Measurements from ENCODE around the gene VSIG2. TPM values are rescaled to one million over a fixed set of nuclear protein-coding genes. Genes with fewer than 3 reads are reported as not detected.

Gene VSIG2
- total RNA-seq, 2 experiments from 2014 or later = not detected

GRCh38 chr11:124716591-124716990 lies 35.5 kb downstream of the VSIG2 start:
- H3K4me1 Mint-ChIP-seq (ENCODE audit: low read depth) = peaks cover 11% of the 10 kb centered on the region
- CTCF ChIA-PET = interaction anchor here (1.1 to 1.5 kb wide), 2 partner anchors 48 to 645 kb away, joined by 3 to 4 read pairs; no protein-coding TSS in a partner anchor
- H3K36me3 Mint-ChIP-seq (ENCODE audit: low read depth) = no peaks in the 10 kb centered on the region
- ATAC-seq (no peak), DNase-seq (no peak)
- peaks cover 60% of the 10 kb centered on the region for H3K27me3 Mint-ChIP-seq (ENCODE audit: low read depth)
- H3K9me3 Mint-ChIP-seq (ENCODE audit: insufficient read depth) = no peaks in the 10 kb centered on the region
- H3K27ac Mint-ChIP-seq = no peak overlapping the region
- POLR2A ChIA-PET = no interaction called here
- H3K4me3 Mint-ChIP-seq = no peak overlapping the region

- ChIA-PET POLR2A (no interaction called here), CTCF (no interaction called here)
- Mint-ChIP-seq H3K27me3 (ENCODE audit: low read depth) (peaks cover 23% of the 10 kb centered on the region), H3K9me3 (ENCODE audit: insufficient read depth) (no peaks in the 10 kb centered on the region), H3K36me3 (ENCODE audit: low read depth) (no peaks in the 10 kb centered on the region), H3K4me1 (ENCODE audit: low read depth) (peaks cover under 1% of the 10 kb centered on the region), H3K4me3 (no peak overlapping the region), H3K27ac (no peak overlapping the region)
- DNase-seq (no peak), ATAC-seq (no peak)
These were observed 39.7 kb downstream of the VSIG2 start for GRCh38 chr11:124712392-124712791.

GRCh38 chr11:124707829-124708228 lies 44.2 kb downstream of the VSIG2 start:
- Mint-ChIP-seq H3K4me3 (no peak overlapping the region), H3K36me3 (ENCODE audit: low read depth) (no peaks in the 10 kb centered on the region), H3K27me3 (ENCODE audit: low read depth) (peaks cover 4% of the 10 kb centered on the region), H3K4me1 (ENCODE audit: low read depth) (no peaks in the 10 kb centered on the region), H3K27ac (no peak overlapping the region), H3K9me3 (ENCODE audit: insufficient read depth) (no peaks in the 10 kb centered on the region)
- DNase-seq = no peak
- ChIA-PET POLR2A (no interaction called here), CTCF (no interaction called here)
- no peak for ATAC-seq

- no peak overlapping the region for H3K4me3 Mint-ChIP-seq
- ChIA-PET POLR2A (no interaction called here), CTCF (no interaction called here)
- no peak for DNase-seq
- ATAC-seq = no peak
- no peaks in the 10 kb centered on the region for H3K36me3 Mint-ChIP-seq (ENCODE audit: low read depth)
- peaks cover 13% of the 10 kb centered on the region for H3K27me3 Mint-ChIP-seq (ENCODE audit: low read depth)
- no peaks in the 10 kb centered on the region for H3K9me3 Mint-ChIP-seq (ENCODE audit: insufficient read depth)
- no peaks in the 10 kb centered on the region for H3K4me1 Mint-ChIP-seq (ENCODE audit: low read depth)
- no peak overlapping the region for H3K27ac Mint-ChIP-seq
These were observed 52.0 kb downstream of the VSIG2 start for GRCh38 chr11:124700028-124700427.

- Mint-ChIP-seq H3K4me3 (no peak overlapping the region), H3K36me3 (ENCODE audit: low read depth) (no peaks in the 10 kb centered on the region), H3K4me1 (ENCODE audit: low read depth) (no peaks in the 10 kb centered on the region), H3K9me3 (ENCODE audit: insufficient read depth) (no peaks in the 10 kb centered on the region), H3K27ac (no peak overlapping the region), H3K27me3 (ENCODE audit: low read depth) (peaks cover 13% of the 10 kb centered on the region)
- POLR2A ChIA-PET = no interaction called here
- CTCF ChIA-PET = no interaction called here
- DNase-seq = no peak
- no peak for ATAC-seq
These were observed 52.5 kb downstream of the VSIG2 start for GRCh38 chr11:124699547-124699946.

Other genes with a start within 250 kb of the VSIG2 start
- gene OR8B12, start 208.6 kb downstream of the VSIG2 start, total RNA-seq = not detected
- gene OR8A1, start 182.3 kb downstream of the VSIG2 start, total RNA-seq = not detected
- gene PANX3, start 140.8 kb downstream of the VSIG2 start, total RNA-seq = not detected
- 10 to 100 TPM; 36.2 to 41.3 TPM for gene TBRG1, start 129.4 kb downstream of the VSIG2 start, total RNA-seq
- gene SIAE, start 78.5 kb downstream of the VSIG2 start, total RNA-seq = 1 to 10 TPM; 4.8 to 5.7 TPM
- 1 to 10 TPM; 2.6 TPM for gene SPA17, start 78.4 kb downstream of the VSIG2 start, total RNA-seq
- gene NRGN, start 12.3 kb downstream of the VSIG2 start, total RNA-seq = 1 to 10 TPM; 5.7 to 6.1 TPM
- gene ESAM, start 10.0 kb upstream of the VSIG2 start, total RNA-seq = under 1 TPM; 0.50 to 0.55 TPM
- 10 to 100 TPM in 1 of 2 experiments, 1 to 10 TPM in 1; 9.1 to 10.2 TPM for gene MSANTD2, start 48.2 kb upstream of the VSIG2 start, total RNA-seq
- gene ROBO3, start 113.2 kb upstream of the VSIG2 start, total RNA-seq = 10 to 100 TPM in 1 of 2 experiments, 1 to 10 TPM in 1; 9.4 to 10.5 TPM
- under 1 TPM in 1 of 2 experiments, not detected in 1; 0.05 TPM for gene ROBO4, start 145.6 kb upstream of the VSIG2 start, total RNA-seq
- gene HEPN1, start 167.0 kb upstream of the VSIG2 start, total RNA-seq = not detected
- not detected for gene HEPACAM, start 183.8 kb upstream of the VSIG2 start, total RNA-seq
- gene CCDC15, start 201.9 kb upstream of the VSIG2 start, total RNA-seq = 1 to 10 TPM; 7.7 to 8.8 TPM

Data from activated CD8-positive, alpha-beta T cell treated with anti-CD3 and anti-CD28 coated beads, Interleukin-2, amount 10 ng/mL, durations not matched to agents 7 days and 5 days (primary cell).